ENCODE measurements around the gene AURKB.
A peak's percentile ranks its signal among the peaks of the same experiment; 100 is the strongest.
"Not testable (repeated sequence)": the region's sequence is repeated elsewhere in the genome, so short reads cannot be mapped to it uniquely, and the experiment has no call there.

The AURKB gene

DNA sequence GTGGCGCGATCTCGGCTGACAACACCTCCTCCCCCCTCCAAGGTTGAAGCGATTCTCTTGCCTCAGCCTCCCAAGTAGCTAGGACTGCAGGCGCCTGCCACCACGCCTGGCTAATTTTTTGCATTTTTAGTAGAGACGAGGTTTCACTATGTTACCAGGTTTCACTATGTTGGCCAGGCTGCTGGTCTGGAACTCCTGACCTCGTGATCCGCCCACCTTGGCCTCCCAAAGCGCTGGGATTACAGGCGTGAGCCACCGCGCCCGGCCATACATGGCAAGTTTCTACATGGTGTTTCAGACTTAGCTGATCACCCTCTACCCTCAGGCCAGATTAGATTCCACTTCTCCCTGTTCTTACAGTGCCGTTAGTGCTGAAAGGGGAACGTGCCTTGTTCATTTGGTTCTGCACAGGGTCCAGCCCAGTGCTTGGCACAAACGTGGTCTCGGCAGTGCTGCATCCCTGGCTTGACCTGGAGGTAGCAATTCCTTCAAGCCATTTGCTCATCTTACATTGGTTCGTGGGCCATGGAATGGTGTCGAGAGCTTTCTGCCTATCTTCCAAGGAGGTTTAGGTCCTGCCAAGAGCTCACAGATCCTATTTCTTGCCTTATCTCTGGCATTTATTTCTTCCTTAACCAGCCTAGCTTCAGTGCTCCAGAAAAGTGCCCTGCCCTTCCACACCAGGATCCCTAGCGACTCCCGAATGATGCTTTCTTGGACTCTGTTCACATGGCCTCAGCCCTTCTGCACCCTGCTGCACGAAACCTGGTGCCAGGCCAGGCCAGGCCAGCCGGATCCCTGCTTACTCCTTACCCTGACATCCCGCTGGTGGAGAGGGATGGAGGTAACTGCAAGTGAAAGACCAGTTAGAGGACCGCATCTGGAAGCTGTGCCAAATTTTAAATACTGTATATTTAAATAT is 14.8 kb upstream of the AURKB start:
- no peak for DNase-seq

- peak; percentile 60 for DNase-seq
Observed at GRCh38 chr17:8223356-8224126, 13.2 kb upstream of the AURKB start.

DNA sequence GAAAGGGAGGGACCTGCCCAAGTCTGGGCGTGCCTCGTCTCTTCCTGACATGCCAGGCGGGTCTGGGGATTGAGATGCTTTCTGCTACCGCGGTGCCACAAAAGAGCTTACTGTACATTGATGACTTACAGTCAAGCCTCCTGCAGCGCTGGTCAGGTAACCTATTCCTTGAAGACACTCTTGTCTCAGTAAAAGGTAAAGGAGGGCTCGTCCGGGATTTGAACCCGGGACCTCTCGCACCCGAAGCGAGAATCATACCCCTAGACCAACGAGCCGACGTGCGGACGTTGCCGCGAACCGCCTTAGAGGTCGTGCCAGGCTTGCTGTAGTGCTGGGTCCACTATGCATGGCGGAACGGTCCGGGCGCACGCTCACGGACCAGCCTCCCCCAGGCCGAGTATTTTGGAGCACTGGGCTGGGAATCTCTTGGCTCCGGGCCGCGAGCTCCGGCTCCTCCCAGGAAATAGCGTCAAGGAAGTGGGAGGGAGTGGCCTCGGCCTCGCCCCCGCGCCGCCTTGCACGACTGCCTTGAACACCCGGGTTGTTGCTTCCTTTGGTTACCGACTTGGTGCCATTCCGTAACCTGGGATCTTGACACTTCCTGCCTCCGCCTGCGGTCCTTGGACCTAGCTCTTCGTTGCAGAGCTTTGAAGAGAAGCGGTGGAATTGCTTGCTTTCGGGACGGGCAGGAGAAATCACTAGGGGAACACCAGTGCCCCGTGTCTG is 12.4 kb upstream of the AURKB start:
- peak; percentile 91 for DNase-seq

DNA sequence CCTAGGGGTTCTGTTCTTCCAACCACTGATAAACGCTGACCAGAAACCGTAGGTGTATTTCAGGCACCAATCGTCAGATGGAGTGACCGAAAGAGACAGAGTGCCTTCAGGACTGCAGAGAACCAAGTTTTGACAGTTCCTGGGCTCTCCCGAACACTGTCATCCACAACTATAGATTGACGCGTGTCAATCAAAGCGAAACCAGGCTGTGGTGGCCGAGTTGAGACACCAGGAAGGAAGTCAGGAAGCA is 11.9 kb upstream of the AURKB start:
- no peak for DNase-seq

- peak; percentile 96 for DNase-seq
Observed at GRCh38 chr17:8221663-8222379, 11.4 kb upstream of the AURKB start.

DNA sequence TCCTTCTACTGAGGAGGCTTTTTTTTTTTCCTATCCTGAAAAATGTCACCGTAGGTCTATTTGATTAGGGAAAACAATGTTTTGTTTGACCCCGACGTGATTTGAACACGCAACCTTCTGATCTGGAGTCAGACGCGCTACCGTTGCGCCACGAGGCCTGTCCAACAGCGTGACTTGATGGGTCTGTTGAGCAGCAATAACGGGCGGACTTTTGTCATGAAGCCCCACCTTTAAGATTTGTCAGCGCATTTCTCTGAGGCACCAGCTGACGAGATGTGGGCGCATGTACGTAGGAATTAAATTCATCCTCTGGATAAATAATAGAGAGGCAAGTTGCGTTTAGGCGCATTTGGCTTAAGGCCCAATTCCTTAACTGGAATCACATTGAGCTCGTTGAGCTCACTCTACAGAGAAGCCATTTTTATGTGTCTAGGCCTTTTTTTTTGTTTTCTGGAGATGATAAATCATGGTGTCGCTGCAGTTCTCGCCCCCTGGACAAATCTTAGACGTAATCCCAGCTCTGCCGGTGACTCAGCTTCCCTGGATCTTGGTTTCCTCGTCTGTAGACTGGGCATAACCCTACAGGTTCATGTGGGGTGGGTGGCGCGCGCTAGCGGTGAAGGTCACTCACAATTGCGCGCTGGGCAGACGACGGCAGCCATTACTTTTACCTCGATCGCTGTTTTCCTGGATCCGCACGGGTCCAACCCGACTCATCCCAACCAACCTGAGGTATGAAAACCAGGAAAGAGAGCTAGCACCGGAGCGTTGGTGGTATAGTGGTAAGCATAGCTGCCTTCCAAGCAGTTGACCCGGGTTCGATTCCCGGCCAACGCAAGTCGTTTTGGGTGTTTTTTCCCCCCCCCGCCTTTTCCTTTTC is 10.6 kb upstream of the AURKB start:
- DNase-seq: peak; percentile 93

GRCh38 chr17:8214000-8214399 is 3.6 kb upstream of the AURKB start:
- not testable (repeated sequence) for DNase-seq

- DNase-seq: no peak
Observed at GRCh38 chr17:8212312-8213180, 2.2 kb upstream of the AURKB start.

GRCh38 chr17:8210761-8211458 is 535 bp upstream of the AURKB start:
- no peak for DNase-seq

GRCh38 chr17:8206536-8206935 is 3.8 kb downstream of the AURKB start:
- DNase-seq: no peak

GRCh38 chr17:8204761-8205555 is 5.4 kb downstream of the AURKB start:
- DNase-seq: no peak

DNA sequence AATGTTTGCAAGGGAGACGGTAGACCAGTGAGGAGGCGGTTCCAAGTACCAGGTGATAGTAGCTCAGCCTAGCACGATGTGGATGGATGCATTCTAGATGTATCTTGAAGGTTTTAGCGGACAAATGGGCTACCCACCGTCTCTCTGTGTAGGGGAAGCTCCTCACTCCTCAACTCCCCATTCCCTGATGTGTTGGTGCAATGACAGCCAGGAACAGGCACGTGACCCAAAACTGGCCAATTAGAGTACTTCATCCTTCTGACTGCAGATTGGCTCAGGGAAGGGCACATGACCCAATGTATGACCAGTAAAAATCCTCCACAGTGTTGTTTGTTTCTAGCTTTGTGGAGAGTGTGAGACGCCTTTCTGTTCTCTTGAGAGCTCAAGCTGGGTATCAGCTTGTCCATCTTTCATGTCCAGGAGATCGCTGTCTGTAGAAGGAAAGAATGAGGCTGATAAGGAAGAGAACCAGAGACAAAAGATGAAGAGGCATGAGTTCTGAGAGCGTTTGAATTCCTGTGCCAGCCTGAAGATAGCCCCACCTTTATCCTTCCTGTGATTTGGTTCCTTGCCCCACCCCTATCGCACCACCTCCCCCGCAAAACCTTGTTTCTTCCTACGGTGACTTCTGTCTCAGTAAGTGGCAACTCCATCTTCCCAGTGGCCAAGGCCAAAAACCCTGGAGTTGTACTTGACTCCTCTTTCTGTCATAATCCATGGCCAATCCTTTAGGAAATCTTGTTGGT is 18.1 kb downstream of the AURKB start:
- DNase-seq: peak; percentile 83

GRCh38 chr17:8190506-8190905 is 19.9 kb downstream of the AURKB start:
- no peak for DNase-seq

DNA sequence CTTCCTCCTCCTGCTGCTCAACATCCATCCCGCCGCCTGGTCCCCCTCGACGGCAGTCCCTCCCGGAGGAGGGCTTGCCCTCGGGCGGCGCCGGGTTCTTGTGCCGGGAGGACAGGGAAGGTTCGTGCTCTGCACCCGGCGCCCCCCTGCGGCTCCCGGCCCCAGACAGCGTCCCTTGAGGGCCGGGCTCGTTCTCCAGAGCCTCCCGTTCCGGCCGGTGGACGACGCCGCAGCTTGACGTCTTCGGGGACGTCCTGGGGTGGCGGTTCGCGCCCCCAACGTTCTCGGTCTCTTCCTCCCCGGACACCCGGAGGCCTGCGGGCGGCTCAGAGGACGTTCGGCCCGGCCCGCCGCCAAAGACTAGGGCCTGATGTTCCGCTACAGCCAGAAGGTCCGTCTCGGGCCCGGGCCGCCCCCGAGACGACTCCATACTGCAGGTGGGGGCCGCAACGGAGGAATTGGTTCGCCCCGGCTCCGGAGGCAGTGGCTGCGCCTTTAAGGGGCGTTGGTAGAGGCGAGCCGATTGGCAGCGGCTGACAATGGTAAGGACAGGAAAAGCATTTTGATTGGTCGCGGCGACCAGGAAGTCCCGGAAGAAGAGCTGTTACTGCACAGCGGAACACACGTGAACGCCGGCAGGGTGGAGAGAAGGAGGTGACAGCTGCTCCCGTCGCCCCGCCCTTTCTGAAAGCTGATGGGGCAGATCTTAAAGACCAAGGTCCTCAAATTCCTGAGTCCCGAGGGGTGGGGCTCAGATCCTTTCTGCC is 20.5 kb downstream of the AURKB start, which contains the start of gene BORCS6:
TSS of gene BORCS6 (minus strand) at position 470 of the 767 bp plus-strand sequence. CDS start at position 430, 40 bp downstream.
- DNase-seq: peak; percentile 98

DNA sequence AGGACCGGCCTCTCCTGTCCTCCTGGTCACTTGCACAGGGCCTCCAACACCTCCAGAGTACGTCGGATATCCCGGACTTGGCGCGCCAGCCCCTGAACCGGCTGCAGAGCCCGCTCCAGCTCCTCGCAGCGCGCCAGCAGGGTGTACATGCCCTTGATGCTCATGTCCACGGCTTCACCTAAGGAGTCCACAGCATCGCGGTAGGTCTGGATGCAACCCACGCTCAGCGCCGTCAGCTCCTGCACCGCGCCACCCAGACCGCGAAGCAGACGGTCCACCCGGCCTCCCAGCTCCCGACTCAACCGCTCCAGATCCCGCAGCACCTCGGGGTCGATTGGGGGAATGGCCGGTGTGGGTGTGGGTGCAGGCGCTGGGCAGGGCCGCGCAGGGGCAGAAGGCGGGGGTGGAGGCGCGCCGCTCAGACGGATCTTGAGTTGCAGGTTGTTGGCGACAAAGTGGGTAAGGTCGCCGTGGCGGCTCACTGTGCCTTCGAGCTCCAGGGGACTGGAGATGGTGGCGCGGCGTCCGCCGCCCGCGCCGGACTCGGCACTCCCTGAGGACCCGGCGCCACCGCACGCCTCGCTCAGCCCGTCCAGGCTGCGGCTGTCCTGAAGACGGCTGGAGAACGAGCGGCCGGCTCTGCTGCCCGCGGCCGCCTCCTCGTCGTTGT is 21.2 kb downstream of the AURKB start:
- DNase-seq: peak; percentile 36

GRCh38 chr17:8188263-8188839 is 22.0 kb downstream of the AURKB start:
- DNase-seq: no peak

Data from CD4-positive, alpha-beta T cell treated with Interleukin-10 for 1 hour (primary cell).